Measurements from ENCODE around the gene GTPBP2.

DNA sequence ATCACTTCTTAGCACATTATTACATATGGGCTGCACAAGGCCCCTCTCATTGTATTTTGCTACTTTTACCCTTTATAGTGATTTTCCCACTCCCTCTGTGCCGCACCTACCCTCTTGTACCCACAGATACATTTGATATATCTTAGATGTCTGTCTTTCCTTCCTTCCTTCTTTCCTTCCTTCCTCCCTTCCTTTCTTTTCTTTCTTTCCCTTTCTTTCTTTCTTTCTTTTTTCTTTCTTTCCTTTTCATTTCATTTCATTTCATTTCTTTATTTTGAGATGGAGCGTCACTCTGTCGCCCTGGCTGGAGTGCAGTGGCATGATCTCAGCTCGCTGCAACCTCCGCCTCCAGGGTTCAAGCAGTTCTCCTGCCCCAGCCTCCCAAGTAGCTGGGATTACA lies 40.9 kb downstream of the GTPBP2 start:
- TF ChIP-seq EZH2 (IDR thresholded peaks at IDR 0.05), result no peak
- TF ChIP-seq POLR2AphosphoS5 (IDR thresholded peaks at IDR 0.05; ENCODE audit: borderline replicate concordance, low read depth, low read length), result no peak

All from SK-N-MC (cell line).